SIG-M5 treated with dmso at 0.1 percent for 504 hours (cell line): ENCODE results near the gene FIBCD1.
A peak's percentile ranks its signal among the peaks of the same experiment; 100 is the strongest.

Experiments
- DNase-seq: peaks from one replicate; lab custom pipeline; 2025; ENCODE audit not compliant: unreplicated experiment; lab: John Stamatoyannopoulos, UW

FIBCD1 gene

DNA sequence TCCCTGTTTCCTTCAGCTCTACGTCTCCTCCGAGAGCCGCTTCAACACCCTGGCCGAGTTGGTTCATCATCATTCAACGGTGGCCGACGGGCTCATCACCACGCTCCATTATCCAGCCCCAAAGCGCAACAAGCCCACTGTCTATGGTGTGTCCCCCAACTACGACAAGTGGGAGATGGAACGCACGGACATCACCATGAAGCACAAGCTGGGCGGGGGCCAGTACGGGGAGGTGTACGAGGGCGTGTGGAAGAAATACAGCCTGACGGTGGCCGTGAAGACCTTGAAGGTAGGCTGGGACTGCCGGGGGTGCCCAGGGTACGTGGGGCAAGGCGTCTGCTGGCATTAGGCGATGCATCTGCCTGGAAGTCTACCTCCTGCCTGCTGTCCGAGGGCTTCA, 76.3 kb downstream of the FIBCD1 start:
- no peak for DNase-seq

GRCh38 chr9:130862217-130862616, 76.8 kb downstream of the FIBCD1 start:
- no peak for DNase-seq

DNA sequence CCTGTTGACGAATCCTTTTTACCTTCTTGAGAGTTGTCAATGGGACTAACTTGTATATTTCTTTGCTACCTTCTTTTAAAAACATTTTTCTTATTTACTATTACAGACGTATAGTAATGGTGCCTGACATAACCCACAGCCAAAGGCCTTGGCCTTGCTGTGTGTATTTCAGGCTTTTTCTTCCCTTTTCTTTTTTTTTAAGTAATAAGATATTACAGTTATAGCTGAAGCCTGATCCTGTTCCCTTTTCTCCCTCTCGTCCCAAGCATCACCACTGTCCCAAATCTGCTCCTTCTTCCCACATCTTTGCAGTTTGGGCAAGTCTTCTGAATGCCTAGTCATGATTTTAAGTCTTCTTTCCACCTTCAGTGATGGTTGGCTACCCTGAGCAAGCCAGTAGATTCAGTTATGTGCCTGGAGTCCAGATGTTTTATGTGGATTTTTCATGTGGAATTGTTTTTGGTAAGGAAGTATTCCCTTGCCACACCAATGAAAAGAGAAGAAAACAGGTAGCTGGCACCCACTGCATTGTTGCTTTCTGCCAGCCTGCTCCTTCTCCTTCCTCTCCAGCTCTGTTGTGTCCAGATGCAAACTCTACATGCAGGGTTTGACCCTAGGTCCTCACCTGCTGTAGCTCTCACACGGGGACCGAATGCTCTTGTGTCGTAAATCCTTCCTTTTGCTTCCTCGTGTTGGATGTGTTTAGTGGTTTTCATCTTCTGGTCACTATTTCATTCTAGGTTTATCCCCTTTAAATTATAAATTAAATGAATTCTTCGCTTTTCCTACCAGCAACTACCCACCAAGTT, 77.5 kb downstream of the FIBCD1 start:
- DNase-seq: no peak

GRCh38 chr9:130860458-130861316, 78.4 kb downstream of the FIBCD1 start:
- DNase-seq: no peak

GRCh38 chr9:130858739-130859705, 80.0 kb downstream of the FIBCD1 start:
- DNase-seq: no peak

- DNase-seq: no peak
Observed at GRCh38 chr9:130857864-130858738, 80.9 kb downstream of the FIBCD1 start.

DNA sequence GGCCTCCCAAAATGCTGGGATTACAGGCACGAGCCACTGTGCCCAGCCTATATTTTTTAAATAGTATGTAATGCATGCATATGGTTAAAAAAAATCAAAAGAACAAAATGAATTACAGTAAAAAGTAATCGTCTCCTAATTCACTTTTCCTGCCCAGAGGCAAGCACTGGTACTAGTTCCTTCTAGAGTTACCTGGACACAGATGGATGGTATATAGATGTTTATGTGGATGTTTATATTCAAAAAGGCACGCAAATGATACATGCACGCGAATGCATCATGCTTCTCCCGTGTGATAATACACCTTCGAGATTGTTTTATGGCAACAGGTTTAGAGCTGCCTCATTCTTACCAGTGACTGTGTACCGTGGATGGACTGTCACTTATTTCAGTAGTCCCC, 82.6 kb downstream of the FIBCD1 start:
- no peak for DNase-seq

GRCh38 chr9:130854835-130855234, 84.2 kb downstream of the FIBCD1 start:
- DNase-seq: no peak

GRCh38 chr9:130854092-130854491, 85.0 kb downstream of the FIBCD1 start:
- DNase-seq: peak; percentile 16

- DNase-seq: no peak
Observed at GRCh38 chr9:130852801-130853200, 86.2 kb downstream of the FIBCD1 start.
